Lower lobe of right lung (tissue), 2 donors: Measurements from ENCODE around the gene HSCB. TPM values are rescaled to one million over a fixed set of nuclear protein-coding genes. Genes with fewer than 3 reads are reported as not detected.
A peak's percentile ranks its signal among the peaks of the same experiment; 100 is the strongest.

ENCODE experiments used
- ATAC-seq, 2 donors: fragments of 200-7000 bp; cut with Tn5 transposase; one replicate each; pipeline ENCODE4 v1.9.1; 2020 to 2022; ENCODE audit warnings: mild to moderate bottlenecking in 2 of 2, moderate library complexity in 2 of 2
- DNase-seq: peaks from one replicate; pipeline ENCODE4 v3.0.0-alpha.2; 2020
- H3K27ac ChIP-seq: fragments of 200-600 bp; one replicate; pipeline ENCODE4 v1.8.0; 2022
- H3K27me3 ChIP-seq: fragments of 200-600 bp; one replicate; pipeline ENCODE4 v1.8.0; 2022; ENCODE audit warnings: low read depth
- H3K36me3 ChIP-seq: fragments of 200-600 bp; one replicate; pipeline ENCODE4 v1.8.0; 2022; ENCODE audit warnings: mild to moderate bottlenecking
- H3K4me1 ChIP-seq: fragments of 200-600 bp; one replicate; pipeline ENCODE4 v1.8.0; 2022
- H3K4me3 ChIP-seq: fragments of 200-600 bp; one replicate; pipeline ENCODE4 v1.8.0; 2022; ENCODE audit warnings: mild to moderate bottlenecking
- H3K9me3 ChIP-seq: fragments of 200-600 bp; one replicate; pipeline ENCODE4 v1.8.0; 2022
- intact Hi-C: fragments of 100-400 bp; cut with DNase I; formaldehyde crosslinking; loops from one replicate; pipeline ENCODE4 v1.11.0; 2022
- total RNA-seq: library from RNA; stranded (reverse); fragmentation: NEBNext Ultra II Directional; extraction: Animal tissue kit (Norgen Biotek cat#: 25700); gene quantifications from one replicate; pipeline ENCODE4 v1.2.1, GENCODE V29; 2021
- TF ChIP-seq, protein P1 (sequence below): fragments of 200-600 bp; IDR thresholded peaks from one replicate; pipeline ENCODE4 v1.8.0; 2022; ENCODE audit warnings: antibody characterized with exemption, mild to moderate bottlenecking
- donor health status: DM: no; HTN: yes; CAD: no; lungs with severe emphysema.

Gene HSCB
- total RNA-seq, 1 donor from 2014 or later = 13.4 TPM

DNA sequence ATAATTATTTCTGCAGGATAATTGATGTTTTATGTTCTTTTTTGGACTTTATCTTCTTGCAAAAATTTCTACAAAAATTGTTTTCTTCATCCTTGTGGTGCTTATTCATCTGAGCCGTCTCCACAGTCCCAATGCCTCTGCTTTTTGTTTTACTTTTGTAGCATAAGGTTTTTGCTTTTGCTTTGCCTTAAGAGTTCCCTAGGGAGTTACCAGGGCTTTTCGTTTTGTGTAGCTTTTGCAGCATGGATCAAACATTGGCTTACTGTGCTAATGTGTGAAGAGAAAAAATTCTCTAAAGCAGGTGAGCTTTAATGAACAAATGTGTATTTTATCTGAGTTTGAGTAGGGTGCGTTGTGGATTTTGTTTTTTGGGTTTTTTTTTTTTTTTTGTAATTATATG, 46.8 kb downstream of the HSCB start:
- Histone ChIP-seq H3K27me3 (no peaks in the 10 kb centered on the region), H3K4me1 (peaks cover 25% of the 10 kb centered on the region), H3K36me3 (peaks cover 78% of the 10 kb centered on the region), H3K9me3 (no peaks in the 10 kb centered on the region), H3K4me3 (no peak overlapping the region), H3K27ac (no peak overlapping the region)
- TF ChIP-seq, protein P1, sequence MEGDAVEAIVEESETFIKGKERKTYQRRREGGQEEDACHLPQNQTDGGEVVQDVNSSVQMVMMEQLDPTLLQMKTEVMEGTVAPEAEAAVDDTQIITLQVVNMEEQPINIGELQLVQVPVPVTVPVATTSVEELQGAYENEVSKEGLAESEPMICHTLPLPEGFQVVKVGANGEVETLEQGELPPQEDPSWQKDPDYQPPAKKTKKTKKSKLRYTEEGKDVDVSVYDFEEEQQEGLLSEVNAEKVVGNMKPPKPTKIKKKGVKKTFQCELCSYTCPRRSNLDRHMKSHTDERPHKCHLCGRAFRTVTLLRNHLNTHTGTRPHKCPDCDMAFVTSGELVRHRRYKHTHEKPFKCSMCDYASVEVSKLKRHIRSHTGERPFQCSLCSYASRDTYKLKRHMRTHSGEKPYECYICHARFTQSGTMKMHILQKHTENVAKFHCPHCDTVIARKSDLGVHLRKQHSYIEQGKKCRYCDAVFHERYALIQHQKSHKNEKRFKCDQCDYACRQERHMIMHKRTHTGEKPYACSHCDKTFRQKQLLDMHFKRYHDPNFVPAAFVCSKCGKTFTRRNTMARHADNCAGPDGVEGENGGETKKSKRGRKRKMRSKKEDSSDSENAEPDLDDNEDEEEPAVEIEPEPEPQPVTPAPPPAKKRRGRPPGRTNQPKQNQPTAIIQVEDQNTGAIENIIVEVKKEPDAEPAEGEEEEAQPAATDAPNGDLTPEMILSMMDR = no peak
- ATAC-seq (no peak), DNase-seq (no peak)
- intact Hi-C loops = no loop called here

DNA sequence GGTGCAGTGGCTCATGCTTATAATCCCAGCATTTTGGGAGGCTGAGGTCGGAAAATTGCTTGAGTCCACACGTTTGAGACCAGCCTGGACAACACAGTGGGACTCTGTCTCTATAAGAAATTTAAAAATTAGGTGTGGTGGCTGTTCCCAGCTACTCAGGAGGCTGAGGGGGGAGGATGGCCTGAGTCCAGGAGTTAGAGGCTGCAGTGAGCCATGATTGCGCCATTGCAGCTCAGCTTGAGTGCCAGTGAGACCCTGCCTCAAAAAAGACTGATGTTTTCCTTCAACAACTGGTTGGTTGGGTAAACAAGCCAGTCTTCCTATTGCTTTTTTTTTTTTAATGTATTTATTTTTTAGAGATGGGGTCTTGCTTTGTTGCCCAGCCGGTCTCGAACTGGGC, 49.3 kb downstream of the HSCB start:
- H3K27me3 ChIP-seq = no peaks in the 10 kb centered on the region
- H3K4me1 ChIP-seq = peaks cover 26% of the 10 kb centered on the region
- intact Hi-C loops = no loop called here
- peaks cover 78% of the 10 kb centered on the region for H3K36me3 ChIP-seq
- H3K4me3 ChIP-seq = no peak overlapping the region
- ATAC-seq (no peak), DNase-seq (no peak)
- H3K9me3 ChIP-seq = no peaks in the 10 kb centered on the region
- TF ChIP-seq, protein P1 = no peak
- H3K27ac ChIP-seq = no peak overlapping the region

DNA sequence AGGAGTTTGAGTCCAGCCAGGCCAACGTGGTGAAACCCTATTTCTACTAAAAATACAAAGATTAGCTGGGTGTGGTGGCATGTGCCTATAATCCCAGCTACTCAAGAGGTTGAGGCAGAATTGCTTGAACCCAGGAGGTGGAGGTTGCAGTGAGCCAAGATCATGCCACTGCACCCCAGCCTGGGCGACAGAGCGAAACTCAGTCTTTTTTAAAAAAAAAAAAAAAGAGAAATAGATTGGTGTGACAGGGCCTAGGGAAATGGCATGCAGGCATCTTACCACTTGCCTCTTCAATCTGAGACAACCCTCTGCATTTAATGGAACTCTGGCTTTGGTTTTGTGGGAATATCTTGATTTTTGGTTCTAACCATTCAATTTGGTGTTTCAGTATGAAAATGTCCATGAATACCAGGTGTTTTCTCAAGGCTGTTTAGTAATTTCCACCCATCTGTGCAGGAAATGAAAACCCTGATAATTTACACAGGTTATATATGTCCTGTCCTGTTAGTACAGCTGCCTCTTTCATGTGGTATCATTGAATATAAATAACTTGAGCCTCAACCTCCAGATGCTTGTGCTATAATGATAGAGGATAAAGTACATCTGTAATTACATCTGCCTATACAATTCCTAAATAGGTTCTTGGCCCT, 50.1 kb downstream of the HSCB start:
- Histone ChIP-seq H3K4me1 (peaks cover 34% of the 10 kb centered on the region), H3K36me3 (peaks cover 78% of the 10 kb centered on the region), H3K9me3 (no peaks in the 10 kb centered on the region), H3K27me3 (no peaks in the 10 kb centered on the region), H3K4me3 (no peak overlapping the region), H3K27ac (peak overlapping the region; percentile 13)
- ATAC-seq = peak in 1 of 2 donors; percentile 9
- no peak for DNase-seq
- intact Hi-C loops = no loop called here
- TF ChIP-seq, protein P1 = no peak

DNA sequence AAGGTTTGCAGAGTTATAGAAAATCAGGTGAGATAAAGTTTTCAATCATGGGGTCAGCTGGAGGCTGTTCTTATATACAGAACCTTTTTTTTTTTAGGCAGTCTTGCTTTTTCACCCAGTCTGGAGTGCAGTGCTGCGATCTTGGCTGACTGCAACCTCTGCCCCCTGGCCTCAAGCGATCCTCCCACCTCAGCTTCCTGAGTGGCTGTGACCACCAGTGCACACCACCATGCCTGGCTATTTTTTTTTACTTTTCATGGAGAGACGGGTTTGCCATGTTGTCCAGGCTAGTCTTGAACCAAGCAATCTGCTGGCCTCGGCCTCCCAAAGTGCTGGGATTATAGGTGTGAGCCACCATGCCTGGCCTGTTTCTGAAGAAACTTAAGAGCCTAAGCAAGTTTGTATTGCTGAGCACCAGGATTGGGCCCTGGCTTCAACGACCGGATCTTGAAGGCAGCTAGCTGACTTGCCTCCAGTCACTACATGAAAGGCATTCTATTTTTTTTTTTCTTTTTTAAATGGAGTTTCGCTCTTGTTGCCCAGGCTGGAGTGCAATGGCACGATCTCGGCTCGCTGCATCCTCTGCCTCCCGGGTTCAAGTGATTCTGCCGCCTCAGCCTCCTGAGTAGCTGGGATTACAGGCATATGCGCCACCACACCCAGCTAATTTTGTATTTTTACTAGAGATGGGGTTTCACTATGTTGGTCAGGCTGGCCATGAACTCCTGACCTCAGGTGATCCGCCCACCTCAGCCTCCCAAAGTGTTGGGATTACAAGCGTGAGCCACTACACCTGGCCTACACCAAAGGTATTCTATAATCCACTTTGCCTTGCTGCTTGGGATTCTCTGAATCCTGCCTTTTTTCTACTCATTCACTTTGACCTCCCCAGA, 50.9 kb downstream of the HSCB start:
- TF ChIP-seq, protein P1 = no peak
- Histone ChIP-seq H3K27me3 (no peaks in the 10 kb centered on the region), H3K36me3 (peaks cover 78% of the 10 kb centered on the region), H3K27ac (peak overlapping the region; percentile 13), H3K4me1 (peaks cover 42% of the 10 kb centered on the region), H3K9me3 (no peaks in the 10 kb centered on the region), H3K4me3 (no peak overlapping the region)
- ATAC-seq (peak in 1 of 2 donors; percentile 31), DNase-seq (no peak)
- intact Hi-C loops = no loop called here

DNA sequence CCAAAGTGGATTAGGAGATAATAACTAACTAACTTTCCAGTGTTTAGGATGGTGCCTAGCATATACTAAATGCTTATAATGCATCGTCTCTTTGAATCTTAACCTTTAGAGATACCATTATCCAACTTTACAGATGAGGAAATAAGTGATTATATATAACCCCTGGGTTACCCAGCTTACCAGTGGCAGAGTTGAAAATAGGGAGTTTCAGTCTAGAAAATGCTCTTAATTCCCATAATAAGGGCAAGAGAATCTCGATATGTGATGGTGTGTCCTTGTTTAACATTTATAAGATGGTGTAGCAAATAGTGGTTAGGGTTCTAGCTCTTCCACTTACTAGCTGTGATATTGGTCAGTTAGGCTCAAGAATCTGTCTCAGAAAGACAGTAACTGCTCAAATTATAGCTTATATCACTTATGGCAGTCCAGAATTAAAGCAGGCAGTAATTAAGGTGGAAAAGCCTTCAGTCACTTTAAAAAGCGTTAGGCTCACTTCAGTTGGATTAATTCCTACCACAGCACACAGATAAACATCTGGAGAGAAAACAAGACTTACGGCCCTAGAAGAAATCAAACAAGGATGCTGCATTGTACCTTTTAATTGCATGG, 52.2 kb downstream of the HSCB start:
- H3K4me3 ChIP-seq = no peak overlapping the region
- intact Hi-C loops = no loop called here
- no peak for ATAC-seq
- peaks cover 56% of the 10 kb centered on the region for H3K4me1 ChIP-seq
- H3K27ac ChIP-seq = no peak overlapping the region
- H3K36me3 ChIP-seq = peaks cover 75% of the 10 kb centered on the region
- H3K27me3 ChIP-seq = no peaks in the 10 kb centered on the region
- TF ChIP-seq, protein P1 = no peak
- H3K9me3 ChIP-seq = no peaks in the 10 kb centered on the region
- no peak for DNase-seq
